K562 (cell line): ENCODE data around the gene CEP85L.

Source experiments
- E2F3 ChIP-seq: fragments of 250-450 bp; sonication (Bioruptor Pico); IDR thresholded peaks from 2 replicates; pipeline ENCODE4 v1.4.0; 2020; ENCODE audit warnings: mild to moderate bottlenecking
- RNF2 ChIP-seq: sonication (generic); IDR thresholded peaks from 2 replicates; pipeline ENCODE4 v1.6.1; 2016
- SUPT5H ChIP-seq: fragments of 450-650 bp; IDR thresholded peaks from 2 replicates; pipeline ENCODE4 v1.6.1; 2016

GRCh38 chr6:118464620-118465019 lies 186.8 kb downstream of the CEP85L start:
- TF ChIP-seq E2F3 (CRISPR knock-in tag) (no peak), RNF2 (no peak), SUPT5H (no peak)
